Measurements from ENCODE around the gene GCHFR.

Gene GCHFR

DNA sequence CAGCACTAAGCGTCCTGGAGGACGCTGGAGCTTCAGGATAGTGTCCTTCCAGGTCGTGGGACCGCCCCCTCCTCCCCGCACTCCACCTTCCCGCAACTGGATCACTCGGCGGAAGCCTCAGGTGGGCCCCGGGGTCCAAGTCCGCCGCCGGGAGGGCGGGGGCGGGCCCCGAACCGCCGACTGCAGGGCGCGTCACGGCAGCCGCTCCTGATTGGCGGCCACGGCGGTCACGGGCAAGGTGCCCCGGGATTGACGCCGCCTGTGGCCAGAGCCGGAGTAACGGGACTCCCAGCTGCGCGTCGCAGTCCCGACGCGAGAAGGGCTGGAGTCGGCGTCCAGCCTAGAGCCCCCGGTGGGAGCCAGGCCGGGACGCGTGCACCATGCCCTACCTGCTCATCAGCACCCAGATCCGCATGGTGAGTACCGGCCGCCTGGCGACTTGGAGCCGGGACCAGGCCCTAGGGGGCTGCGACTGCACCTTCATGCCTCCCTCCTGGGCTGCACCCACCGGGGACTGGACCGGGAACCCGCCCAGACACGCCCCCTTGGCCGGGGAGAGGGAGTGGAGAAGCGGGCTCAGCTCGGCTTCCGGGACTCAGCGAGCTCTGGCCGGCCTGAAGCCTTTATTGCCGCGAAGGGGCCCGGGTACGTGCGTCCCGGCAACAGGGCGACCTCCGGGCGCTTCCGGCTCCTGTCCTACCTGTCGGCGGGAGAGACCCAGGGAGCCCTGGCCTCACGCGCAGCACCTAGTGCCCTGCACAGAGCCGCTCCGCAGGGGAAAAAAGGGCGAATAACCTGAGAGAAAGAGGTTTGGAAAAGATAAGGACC is at the start of gene GCHFR:
Gene GCHFR, plus strand, starts transcription at position 268 of the 828 bp plus-strand sequence. Its CDS starts 113 bp downstream, at position 381.
- peak; percentile 43 for DNase-seq

GRCh38 chr15:40714144-40714543 is 49.7 kb upstream of the GCHFR start:
- no peak for DNase-seq

DNA sequence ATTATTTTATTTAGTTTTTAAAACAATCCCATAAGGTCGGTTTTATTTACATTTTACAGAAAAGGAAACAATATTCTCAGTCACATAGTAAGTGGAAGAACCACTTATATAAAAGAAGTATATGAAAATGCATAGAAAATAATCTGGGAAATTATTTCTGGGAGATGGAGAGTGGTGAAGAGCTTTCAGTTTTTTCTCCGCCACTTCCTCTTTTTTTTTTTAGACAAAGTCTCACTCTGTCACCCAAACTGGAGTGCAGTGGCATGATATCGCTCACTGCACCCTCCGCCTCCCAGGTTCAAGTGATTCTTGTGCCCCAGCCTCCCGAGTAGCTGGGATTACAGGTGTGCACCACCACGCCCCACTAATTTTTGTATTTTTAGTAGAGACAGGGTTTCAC is 47.7 kb upstream of the GCHFR start:
- no peak for DNase-seq

DNA sequence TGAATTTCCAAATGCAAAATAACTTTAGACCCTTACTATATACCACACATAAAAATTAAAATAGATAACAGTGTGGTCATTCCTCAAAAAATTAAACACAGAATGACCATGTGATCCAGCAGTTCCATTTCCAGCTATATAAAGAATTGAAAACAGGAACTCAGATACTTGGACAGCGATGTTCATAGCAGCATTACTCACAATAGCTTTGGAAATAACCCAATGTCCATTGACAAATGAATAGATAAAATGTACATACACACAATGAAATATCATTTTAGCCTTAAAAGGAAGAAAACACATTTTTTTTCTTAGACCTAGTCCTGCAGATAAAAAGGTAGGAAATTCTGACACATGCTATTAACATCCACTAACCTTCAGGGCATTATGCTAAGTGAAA is 42.2 kb upstream of the GCHFR start:
- DNase-seq, result no peak

GRCh38 chr15:40722354-40722753 is 41.5 kb upstream of the GCHFR start:
- DNase-seq, result no peak

DNA sequence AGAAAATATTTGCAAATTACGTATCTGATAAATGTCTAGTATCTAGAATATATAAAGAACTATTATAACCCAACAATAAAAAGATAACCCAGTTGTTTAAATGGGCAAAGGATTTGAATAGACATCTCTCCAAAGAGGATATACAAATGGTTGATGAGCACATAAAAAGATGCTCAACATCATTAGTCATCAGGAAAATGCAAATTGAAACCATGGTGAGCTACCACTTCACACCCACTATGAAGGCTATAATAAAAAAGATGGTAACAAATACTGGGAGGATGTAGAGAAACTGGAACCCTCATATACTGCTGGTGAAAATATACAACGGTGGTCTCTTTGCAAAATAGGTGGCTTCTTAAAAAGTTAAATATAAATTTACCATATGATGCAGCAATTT is 40.9 kb upstream of the GCHFR start:
- DNase-seq, result no peak

- no peak for DNase-seq
Observed at GRCh38 chr15:40723919-40724318, 39.9 kb upstream of the GCHFR start.

- DNase-seq, result no peak
Observed at GRCh38 chr15:40731034-40731433, 32.8 kb upstream of the GCHFR start.

GRCh38 chr15:40736575-40736974 is 27.3 kb upstream of the GCHFR start:
- DNase-seq, result no peak

- DNase-seq, result no peak
Observed at GRCh38 chr15:40737048-40737447, 26.8 kb upstream of the GCHFR start.

DNA sequence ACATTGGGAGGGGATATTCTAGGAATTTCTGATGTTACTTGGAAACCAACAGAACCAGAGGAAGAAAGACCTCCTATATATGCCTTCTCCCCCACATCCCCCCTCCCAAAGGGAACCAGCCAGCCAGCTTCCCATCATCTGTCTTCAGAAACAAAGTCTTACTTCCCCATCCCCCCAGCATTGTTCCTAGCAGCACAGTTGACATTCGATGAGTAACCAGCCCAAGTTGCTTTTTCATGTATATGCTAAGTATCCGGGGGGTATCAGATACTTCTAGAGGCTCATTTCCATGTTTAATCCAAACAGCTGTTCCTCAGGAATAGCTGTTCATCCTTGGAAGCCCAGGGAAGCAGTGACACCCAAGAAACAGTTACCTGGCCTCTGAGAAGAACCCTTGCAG is 24.8 kb upstream of the GCHFR start:
- DNase-seq, result no peak

GRCh38 chr15:40739854-40740253 is 24.0 kb upstream of the GCHFR start:
- DNase-seq, result no peak

GRCh38 chr15:40743485-40743901 is 20.4 kb upstream of the GCHFR start:
- DNase-seq, result no peak

- peak; percentile 72 for DNase-seq
Observed at GRCh38 chr15:40743921-40744814, 19.7 kb upstream of the GCHFR start.

DNA sequence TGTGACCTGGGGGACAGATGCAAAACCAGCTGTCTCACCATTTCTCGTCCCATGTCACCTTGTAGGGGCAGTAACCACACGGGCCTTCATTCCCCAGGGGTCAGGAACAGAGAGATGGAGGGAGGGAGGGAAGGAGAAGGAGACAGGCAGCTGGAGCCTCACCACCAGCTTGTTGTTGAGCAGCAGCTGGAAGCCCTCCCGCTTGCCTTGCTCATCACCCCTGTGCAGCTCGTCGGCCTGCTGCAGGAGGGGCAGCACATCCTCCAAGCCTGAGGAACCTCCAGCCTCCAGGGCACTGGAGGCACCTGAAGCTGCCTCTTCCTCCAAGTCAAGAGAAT is 19.1 kb upstream of the GCHFR start:
- DNase-seq, result no peak

DNA sequence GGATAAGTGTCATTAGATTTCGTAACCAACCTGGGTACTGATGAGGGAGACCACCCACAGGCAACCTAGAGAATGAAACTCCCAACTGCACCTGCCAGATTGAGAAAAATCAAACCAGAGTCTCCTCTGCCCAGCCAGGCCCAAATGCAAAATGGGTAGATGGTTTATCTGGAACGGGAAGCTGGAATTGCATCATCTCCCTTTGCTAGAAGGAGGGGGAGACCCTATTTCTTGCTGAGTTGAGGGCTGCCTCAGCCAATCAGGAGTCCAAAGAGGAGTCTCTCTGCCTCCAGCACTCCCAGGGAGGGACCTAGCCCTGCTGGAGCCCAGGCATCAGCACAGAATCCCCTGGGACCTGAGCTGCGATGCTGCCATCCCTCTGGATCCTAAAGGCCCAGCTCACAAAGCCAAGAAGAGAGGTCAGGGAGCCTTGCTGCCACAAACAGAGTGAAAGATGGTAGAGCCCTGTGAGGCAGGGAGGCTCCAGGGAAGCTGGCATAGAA is 16.9 kb upstream of the GCHFR start:
- peak; percentile 60 for DNase-seq

DNA sequence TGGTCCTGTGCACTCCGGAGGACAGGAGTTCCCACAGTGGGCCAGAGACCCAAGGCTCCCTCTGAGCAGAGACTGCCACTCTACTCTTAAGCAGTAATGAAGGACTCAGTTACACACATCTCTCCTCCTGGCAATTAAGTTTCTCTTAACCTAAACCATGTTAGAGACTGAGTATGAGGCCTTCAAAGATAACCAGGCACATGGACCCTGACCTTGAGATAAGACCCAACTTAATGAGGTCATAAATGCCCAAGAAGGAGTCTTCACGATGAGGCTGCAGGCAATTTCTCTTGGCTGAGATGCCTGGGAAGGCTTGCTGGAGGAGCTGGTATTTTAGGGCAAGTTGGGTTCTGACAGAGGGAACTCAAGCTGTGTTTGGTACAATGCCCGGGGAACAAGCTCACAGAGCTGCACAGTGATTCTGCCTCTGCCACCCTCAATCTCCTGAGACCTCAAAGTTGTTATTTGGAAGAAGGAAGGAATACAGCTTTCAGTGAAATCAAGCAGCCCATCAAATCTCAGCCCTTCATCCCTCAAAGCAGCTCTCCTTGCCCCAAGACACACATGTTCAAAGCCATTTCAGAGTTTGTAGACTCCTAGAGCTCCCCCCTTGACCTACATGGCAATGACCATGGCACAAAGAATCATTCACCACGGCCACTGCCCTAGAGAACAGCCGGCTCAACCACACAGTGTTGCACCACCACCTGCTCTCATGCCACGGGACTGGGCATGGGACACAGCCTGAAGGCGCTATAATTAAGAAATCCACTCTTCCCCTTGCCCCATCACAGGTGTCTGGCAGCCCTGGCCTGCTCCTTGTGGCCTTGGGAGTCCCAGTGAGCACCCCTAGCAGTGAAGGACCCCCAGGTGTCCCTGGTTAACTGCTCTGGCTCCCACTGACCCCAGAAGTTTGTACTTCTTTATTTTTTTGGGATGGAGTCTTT is 15.9 kb upstream of the GCHFR start:
- no peak for DNase-seq

GRCh38 chr15:40749151-40749630 is 14.7 kb upstream of the GCHFR start:
- DNase-seq, result no peak

DNA sequence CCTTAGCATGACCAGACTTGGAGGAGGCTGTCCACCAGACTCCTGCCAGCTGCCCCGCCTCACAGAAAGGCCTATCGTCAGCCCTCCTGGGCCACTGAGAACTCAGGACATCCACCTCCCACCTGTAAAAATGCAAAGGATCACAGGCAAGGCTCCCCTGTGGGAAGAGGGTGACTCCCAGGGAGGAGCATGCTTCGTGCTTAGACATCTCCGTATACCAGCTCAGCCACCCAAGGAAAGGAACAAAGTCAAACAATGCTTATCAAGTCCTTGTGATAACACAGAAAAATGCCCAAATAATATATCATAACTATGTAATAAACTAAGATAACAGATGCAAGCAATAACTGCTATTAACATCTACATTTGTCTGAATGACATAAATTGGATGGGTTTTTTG is 13.0 kb upstream of the GCHFR start:
- DNase-seq, result no peak

DNA sequence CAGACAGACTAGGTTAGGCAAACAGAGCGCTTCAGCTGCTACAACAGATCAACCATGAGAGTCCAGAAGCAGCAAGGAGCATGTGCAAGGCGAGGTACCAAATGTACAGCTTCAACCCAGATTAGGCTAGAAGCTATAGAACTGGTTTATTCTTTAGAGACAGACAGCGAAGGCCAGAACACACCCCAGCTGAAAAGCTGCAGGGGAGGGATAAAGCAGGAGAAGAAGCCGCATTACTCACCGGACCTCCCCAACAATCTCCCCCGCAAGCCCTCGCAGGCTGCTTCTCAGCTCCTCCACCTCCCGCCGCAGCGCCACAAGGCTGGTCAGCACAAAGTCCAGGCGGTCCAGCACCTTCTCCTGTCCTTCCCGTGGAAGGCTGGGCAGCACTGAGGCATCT is 12.1 kb upstream of the GCHFR start:
- DNase-seq, result no peak

- DNase-seq, result no peak
Observed at GRCh38 chr15:40754574-40754882, 9.3 kb upstream of the GCHFR start.

DNA sequence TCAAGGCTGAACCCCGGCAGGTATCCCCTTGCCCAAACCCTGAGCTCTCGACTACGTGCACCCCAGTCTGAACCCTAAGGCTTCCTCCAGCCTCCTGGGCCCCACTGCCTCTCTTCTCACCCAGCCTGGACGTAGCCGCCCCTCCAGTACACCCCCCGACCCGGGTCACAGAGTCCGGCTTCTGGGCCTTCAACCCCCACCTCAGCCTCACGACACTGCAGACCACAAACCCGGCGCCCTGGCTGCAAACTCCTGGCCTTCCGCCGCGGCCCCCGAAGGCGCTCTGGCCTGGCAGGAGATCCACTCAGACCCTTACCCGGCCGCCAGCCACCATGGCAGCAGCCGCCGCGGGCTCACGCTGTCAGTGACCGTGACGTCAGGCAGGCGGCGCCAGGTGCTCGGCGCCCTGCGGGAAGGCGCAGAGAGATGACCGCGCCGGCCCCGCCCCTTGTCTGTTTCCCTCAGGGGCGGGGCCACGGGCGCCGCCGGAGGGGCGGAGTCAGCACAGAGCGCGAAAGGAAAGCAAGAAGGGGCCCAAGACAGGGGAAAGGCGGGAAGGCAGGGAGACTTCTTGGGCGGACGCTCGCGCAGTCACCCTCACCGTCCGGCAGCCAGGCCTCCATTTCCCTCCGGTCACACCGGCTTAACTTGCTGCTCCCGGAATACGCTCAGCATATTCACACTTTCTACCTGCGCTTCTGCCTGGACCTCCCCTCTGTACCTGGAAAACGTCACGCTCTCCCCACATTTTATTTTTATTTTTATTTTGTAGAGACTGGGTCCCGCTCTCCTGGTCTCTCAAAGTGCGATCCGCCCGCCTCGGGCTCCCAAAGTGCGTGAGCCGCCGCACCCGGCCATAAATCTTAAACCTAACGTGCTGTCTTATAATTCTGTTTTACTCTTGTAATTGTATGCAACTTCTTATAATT is 8.7 kb upstream of the GCHFR start, which contains the start of gene RMDN3:
Gene RMDN3, minus strand, starts transcription at position 372 of the 929 bp plus-strand sequence. CDS start 471 bp downstream, outside the sequence.
- peak; percentile 90 for DNase-seq
